GM12865 (cell line): Measurements from ENCODE around the gene PATJ.

ENCODE experiments used
- DNase-seq: peaks from one replicate; pipeline ENCODE4 v3.0.0; 2010; ENCODE audit warnings: low read depth
- H3K4me3 ChIP-seq: 2 replicates; pipeline ENCODE4 v1.5.1; 2011; ENCODE audit warnings: mild to moderate bottlenecking, low read depth, low read length, control low read depth
- CTCF ChIP-seq: IDR thresholded peaks from 2 replicates; pipeline ENCODE4 v1.5.1; 2011; ENCODE audit warnings: low read length, control low read depth, low read depth, inconsistent platforms; ENCODE audit not compliant: insufficient read depth; ENCODE audit errors: missing control alignments

Gene PATJ

GRCh38 chr1:62003777-62004176, 261.5 kb downstream of the PATJ start:
- H3K4me3 ChIP-seq = no peak overlapping the region
- no peak for DNase-seq
- TF ChIP-seq CTCF = no peak

- DNase-seq = no peak
- TF ChIP-seq CTCF = no peak
- H3K4me3 ChIP-seq = no peak overlapping the region
Observed at GRCh38 chr1:62006690-62007089, 264.4 kb downstream of the PATJ start.

- no peak overlapping the region for H3K4me3 ChIP-seq
- TF ChIP-seq CTCF = no peak
- no peak for DNase-seq
Observed at GRCh38 chr1:62011006-62011405, 268.7 kb downstream of the PATJ start.

GRCh38 chr1:62012095-62012494, 269.8 kb downstream of the PATJ start:
- TF ChIP-seq CTCF = no peak
- H3K4me3 ChIP-seq = no peak overlapping the region
- no peak for DNase-seq

- no peak overlapping the region for H3K4me3 ChIP-seq
- no peak for DNase-seq
- TF ChIP-seq CTCF = no peak
Observed at GRCh38 chr1:62012836-62013235, 270.6 kb downstream of the PATJ start.

- DNase-seq = no peak
- TF ChIP-seq CTCF = no peak
- no peak overlapping the region for H3K4me3 ChIP-seq
Observed at GRCh38 chr1:62013264-62013663, 271.0 kb downstream of the PATJ start.

GRCh38 chr1:62022382-62022983, 280.2 kb downstream of the PATJ start:
- TF ChIP-seq CTCF = no peak
- DNase-seq = no peak
- H3K4me3 ChIP-seq = no peak overlapping the region
